ENCODE measurements around the gene FGF12.

FGF12 gene

DNA sequence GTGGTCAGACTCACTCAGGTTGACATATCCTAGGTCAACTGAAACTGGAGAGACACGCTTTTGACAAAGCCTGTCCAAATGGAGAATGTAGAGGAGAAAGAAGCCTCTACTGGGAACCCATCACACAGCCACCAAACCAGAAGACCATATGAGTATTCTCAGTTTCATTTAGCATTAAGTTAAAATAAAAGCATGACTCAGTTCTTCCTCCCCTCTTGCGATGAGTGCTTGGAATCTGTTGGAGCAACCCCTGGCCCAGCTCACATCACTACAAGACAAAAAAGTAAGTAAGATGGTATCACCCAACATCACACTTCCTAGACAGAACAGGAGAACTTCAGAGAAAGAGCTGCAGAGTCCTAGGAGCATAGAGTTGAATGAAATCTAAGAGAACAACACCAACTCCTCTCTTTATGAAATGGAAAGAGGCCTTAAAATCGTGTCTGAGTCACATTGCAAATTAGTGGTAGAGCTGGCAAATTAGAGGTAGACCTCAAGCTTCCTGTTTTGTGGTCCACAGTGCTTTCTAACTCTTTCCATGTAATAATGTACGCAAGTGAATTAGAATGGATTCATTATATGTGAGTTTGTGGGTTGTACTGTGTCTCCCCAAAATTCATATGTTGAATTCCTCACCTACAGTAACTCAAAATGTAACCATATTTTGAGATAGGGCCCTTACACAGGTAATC, 51.2 kb downstream of the FGF12 start:
- DNase-seq: no peak

- DNase-seq: no peak
These were observed 71.7 kb downstream of the FGF12 start for GRCh38 chr3:192655628-192656027.

DNA sequence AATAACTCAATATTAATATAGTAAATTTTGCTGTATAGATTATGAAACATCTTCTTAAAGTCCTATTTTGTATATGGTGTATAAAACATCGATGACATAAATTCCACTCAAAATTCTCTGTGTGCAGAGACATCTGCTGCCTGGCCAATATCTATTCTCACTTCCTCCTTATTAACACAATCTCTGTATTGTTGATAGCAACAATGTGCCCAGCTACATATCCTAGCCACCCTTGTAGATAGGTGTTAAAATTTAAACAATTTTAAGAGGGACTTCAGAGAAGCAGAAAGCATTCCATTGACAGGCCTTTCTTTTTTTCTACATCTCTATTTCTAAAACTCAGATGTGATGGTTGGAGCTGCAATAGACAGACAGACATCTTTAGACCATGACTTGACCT, 72.3 kb downstream of the FGF12 start:
- DNase-seq: no peak

DNA sequence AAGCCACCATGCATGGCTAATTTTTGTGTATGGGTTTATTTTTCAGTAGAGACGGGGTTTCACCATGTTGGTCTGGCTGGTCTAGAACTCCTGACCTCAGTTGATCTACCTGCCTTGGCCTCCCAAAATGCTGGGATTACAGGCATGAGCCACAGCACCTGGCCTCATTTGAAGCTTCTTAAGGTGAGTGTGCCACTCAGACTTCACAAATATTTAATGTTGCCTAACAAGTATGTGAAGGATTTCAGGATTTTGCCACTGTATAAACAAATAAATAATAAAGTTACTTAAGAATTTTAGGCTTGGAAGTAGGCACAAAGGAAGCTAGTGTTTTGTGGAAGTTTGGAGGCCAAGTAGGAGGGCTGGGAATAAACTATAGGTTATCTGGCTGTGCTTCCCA, 73.5 kb downstream of the FGF12 start:
- no peak for DNase-seq

DNA sequence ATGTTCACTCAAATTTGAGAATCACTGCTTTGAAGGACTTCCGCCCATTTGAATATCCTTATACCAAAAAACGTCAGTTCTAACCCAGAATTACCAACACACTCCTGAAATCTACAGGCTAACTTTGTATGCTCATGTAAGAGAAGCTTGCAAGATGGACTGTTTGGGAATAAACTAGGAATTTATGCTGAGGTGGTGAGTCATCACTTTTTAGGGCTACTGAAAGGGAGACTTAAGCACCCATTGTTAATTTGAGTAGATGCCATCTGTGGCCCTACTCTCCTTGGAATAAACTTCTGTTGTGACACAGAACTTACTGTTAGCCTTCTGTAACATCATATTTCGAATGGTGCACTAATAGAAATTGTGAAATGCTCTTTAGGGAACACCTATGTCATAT, 74.6 kb downstream of the FGF12 start:
- no peak for DNase-seq

DNA sequence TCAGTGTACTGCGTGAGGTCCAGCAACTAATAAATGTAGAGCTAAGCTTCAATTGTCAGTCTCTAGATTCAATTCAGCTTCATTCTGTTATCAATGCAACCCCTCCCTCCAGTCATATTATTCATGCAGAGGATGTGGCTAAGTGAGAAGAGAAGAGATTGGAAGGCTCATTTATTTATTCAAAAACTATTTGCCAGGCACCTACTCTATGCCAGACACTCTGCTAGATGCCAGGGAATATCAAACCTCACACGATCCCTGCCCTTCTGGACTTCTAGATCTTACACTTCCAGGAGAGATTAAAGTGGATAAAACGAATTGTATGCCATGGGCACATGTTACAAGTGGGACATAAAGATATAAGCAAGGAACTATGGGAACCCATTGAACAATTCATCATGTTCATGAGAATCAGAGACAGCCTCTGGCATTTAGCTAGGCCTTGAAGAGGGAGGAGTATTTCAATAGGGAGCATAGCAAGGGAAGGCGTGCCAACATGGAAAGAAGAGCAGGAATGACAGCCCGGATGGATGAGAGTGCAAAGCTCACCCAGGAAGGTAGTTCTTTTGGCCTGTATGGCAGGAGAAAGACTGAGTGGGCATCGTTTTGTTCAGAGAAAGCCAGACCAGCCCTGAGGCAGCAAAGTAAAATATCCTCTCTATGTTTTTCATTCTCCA, 75.4 kb downstream of the FGF12 start:
- no peak for DNase-seq

- DNase-seq: no peak
These were observed 81.9 kb downstream of the FGF12 start for GRCh38 chr3:192645437-192645836.

GRCh38 chr3:192642651-192643050, 84.7 kb downstream of the FGF12 start:
- no peak for DNase-seq

DNA sequence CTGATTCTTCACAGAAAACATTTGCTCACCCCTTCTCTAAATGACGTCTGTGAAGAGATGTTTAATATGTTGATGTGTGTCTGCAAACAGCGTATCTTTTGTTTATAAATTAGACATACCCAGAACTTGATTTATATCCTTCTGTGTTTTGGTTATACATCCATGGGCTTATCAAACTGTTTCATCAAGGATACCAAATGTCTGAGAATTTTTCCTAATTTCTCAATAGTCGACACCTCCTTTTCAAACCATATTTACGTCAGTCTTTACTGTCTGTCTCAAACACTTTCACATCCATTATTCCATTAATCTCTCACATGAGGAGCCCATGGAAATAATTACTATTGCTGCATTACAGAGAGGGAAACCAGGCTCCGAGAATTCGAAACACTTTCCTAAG, 85.4 kb downstream of the FGF12 start:
- DNase-seq: no peak

- no peak for DNase-seq
These were observed 87.4 kb downstream of the FGF12 start for GRCh38 chr3:192639987-192640386.

DNA sequence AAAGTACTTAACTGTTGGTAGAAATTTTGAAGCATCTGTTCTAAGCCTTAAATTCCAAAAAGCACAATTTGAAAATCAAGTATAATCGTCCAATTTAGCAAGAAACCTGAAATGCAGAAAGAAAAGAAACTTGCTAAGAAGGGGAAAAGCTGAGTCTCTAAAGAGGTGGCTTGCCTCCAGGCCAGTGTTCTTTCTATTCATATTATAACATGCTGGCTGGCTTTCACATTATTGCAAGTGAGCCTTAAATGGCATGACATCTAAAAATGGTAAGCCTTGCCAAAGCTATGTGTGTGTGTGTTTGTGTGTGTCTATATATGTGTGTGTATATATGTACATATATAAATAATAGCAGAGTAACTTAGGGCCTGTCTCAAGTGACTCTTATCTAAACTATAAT, 89.5 kb downstream of the FGF12 start:
- no peak for DNase-seq

GRCh38 chr3:192636517-192637444, 90.6 kb downstream of the FGF12 start:
- no peak for DNase-seq

DNA sequence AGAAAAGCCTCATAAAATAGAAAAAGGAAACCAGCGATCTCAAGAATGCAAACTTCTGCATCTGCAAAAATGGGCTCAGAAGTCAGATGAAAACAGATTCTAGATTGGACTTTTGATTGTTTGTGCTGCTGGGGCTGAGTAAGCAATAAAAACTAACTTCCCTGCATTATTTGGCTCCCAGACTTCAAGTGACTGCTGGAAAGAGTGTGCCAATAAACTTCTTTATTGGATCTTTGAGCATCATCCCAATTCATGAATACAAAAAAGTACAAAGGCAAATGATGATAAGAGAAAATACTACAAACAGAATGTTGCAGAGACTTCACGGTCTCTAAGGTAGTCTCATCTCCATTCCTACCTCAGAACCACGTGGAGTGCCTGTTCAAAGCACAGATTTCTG, 97.9 kb downstream of the FGF12 start:
- DNase-seq: no peak

DNA sequence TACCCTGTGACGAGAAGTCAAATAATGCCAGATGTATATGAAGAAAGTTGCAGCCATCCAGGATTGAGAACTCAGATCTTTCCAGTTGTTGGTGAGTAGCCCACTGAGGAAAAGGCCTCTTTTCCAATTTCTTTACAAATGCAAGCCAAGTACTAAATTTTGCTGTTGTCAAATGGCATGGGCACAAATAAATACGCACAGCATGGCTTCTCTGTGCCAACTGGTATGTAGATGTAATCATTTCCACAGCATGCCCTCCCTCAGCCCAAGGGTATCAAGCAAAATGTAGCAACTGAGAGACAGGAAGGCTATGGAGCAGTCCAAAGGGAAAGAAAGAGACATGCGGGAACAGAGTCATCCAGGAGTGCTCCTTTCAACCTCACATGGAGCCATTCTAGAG, 105.4 kb downstream of the FGF12 start:
- DNase-seq: no peak

DNA sequence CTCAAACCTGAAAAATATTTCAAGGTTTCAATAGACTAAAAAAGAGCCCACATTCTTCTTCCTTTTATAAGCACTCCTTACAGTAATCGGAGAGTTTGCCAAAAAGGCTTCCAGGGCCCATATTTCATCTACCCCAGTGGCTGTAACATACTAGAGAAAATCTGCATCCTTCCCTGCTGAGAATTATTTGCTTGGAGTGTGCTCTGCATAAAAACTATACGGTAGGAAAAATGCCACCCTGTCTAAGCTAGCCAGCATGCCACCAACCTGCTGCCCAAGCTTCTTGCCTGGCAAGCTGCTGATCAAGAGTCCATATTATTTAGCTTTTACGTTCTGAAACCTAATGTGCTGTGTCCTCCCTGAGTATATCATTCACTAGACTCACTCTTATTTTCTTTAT, 107.1 kb downstream of the FGF12 start:
- no peak for DNase-seq

- DNase-seq: no peak
These were observed 115.9 kb downstream of the FGF12 start for GRCh38 chr3:192611411-192611810.

GRCh38 chr3:192608726-192609600, 118.4 kb downstream of the FGF12 start:
- DNase-seq: no peak

- no peak for DNase-seq
These were observed 119.5 kb downstream of the FGF12 start for GRCh38 chr3:192607798-192608197.

DNA sequence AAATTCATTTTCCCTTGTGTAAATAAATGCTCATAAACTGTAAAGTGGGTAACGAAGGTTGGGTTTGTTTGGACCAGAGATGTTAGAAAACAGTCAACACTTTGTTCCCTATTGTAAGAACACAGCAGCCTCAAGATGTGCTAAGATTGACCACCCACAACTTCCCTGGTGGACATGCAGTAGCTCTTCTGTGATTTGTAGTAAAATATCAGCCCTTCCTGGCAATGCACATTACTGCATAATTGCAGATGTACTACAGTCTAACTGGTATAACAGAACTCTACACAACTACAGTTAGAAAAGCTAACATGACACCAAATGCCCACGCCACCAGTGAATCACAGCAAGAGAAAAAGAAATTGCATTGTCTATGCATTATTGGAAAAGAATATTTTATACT, 129.4 kb downstream of the FGF12 start:
- no peak for DNase-seq

DNA sequence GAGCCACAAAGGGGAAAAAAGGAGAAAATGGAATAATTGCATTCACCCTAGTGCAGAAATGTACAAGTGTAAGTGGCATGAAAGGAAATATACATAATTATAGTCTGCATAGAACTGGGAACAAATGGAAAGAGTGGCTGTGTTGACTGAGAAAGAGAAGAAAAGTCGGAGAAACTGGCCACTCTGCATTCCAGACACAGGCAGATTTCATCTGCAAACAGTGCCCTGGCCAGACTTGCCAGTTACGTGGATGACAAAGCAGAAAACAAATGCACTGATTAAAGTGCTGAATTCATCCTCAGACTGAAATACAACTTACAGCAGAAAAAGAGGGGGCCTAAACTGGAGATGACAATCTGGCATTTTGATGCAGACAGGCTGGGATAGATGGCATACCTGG, 129.8 kb downstream of the FGF12 start:
- DNase-seq: no peak

GRCh38 chr3:192578729-192579128, 148.6 kb downstream of the FGF12 start:
- no peak for DNase-seq

DNA sequence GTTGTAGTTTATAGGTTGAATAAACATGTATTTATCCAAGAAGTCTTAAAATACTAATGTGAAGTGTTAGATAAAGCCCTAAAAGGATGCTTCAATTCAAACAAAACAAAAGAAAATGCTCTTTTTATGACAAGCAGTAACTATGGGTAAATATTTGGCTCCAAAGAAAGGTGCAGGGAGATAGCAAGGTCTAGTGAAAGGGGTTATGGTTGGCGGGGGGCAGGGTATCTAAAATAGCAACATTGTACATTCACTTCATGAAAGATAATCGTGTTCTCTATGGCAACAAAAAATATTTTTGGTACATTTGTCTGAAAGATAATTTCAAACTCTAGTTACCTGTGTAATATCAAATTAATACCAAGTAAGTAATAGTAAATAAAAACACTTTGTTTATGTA, 149.5 kb downstream of the FGF12 start:
- no peak for DNase-seq

GRCh38 chr3:192577271-192577670, 150.1 kb downstream of the FGF12 start:
- no peak for DNase-seq

All from DMS 273 treated with DMSO at 0.1 percent for 48 hours (cell line).